GM13977 (cell line): ENCODE data around the gene ALX4.

Experiments used
- DNase-seq: peaks from one replicate; pipeline ENCODE4 v3.0.0; 2012; ENCODE audit warnings: low spot score
- CTCF ChIP-seq: IDR thresholded peaks from 2 replicates; pipeline ENCODE4 v1.5.1; 2012; ENCODE audit warnings: mild to moderate bottlenecking, control low read depth; ENCODE audit not compliant: insufficient read depth; ENCODE audit errors: extremely low read depth, missing control alignments
- in situ Hi-C: fragments of 300-500 bp; cut with MboI; formaldehyde crosslinking; loops from one replicate; pipeline ENCODE4 v1.12.0; 2022; ENCODE audit warnings: low sequenced_read_pairs, low pct_unique_long_range_greater_than_20kb, mixed read lengths, inconsistent platforms; ENCODE audit not compliant: unreplicated experiment

The ALX4 gene

GRCh38 chr11:44280257-44280656 is 29.7 kb downstream of the ALX4 start:
- no peak for TF ChIP-seq CTCF
- no peak for DNase-seq
- in situ Hi-C loops: loop anchor here (10.0 kb wide), 1 partner anchor 265 kb away; no protein-coding TSS in a partner anchor

GRCh38 chr11:44279483-44279882 is 30.5 kb downstream of the ALX4 start:
- DNase-seq: no peak
- TF ChIP-seq CTCF: no peak
- in situ Hi-C loops: no loop called here

GRCh38 chr11:44277196-44278090 is 32.5 kb downstream of the ALX4 start:
- in situ Hi-C loops: no loop called here
- DNase-seq: no peak
- no peak for TF ChIP-seq CTCF

- in situ Hi-C loops: no loop called here
- TF ChIP-seq CTCF: no peak
- no peak for DNase-seq
Measured at GRCh38 chr11:44275961-44276550, 33.9 kb downstream of the ALX4 start.

GRCh38 chr11:44275241-44275640 is 34.7 kb downstream of the ALX4 start:
- no peak for DNase-seq
- in situ Hi-C loops: no loop called here
- TF ChIP-seq CTCF: no peak

GRCh38 chr11:44274404-44274803 is 35.5 kb downstream of the ALX4 start:
- DNase-seq: no peak
- in situ Hi-C loops: no loop called here
- no peak for TF ChIP-seq CTCF
